ENCODE results near the gene MOB3B.
A peak's percentile ranks its signal among the peaks of the same experiment; 100 is the strongest.

Gene MOB3B

GRCh38 chr9:27369591-27369990, 160.0 kb downstream of the MOB3B start:
- no CpG with 5 or more reads among the region's 5 CpGs for WGBS (ENCODE audit: insufficient coverage, insufficient read length)

GRCh38 chr9:27368316-27368985, 161.2 kb downstream of the MOB3B start:
- Histone ChIP-seq H3K36me3 (ENCODE audit: control insufficient read depth, insufficient read depth, low read length) (no peaks in the 10 kb centered on the region), H3K4me1 (ENCODE audit: control insufficient read depth, insufficient read depth, low read length) (peaks cover 14% of the 10 kb centered on the region)
- WGBS (ENCODE audit: insufficient coverage, insufficient read length) = no CpG with 5 or more reads among the region's 7 CpGs

More at GRCh38 chr9:27369591-27369990, 160.0 kb downstream of the MOB3B start:
- H3K9me3 ChIP-seq (ENCODE audit: control insufficient read depth, insufficient read depth, low read length) = no peaks in the 10 kb centered on the region
- no peak for DNase-seq (ENCODE audit: low read depth, low spot score)
- H3K36me3 ChIP-seq (ENCODE audit: control insufficient read depth, insufficient read depth, low read length) = no peaks in the 10 kb centered on the region
- no peak overlapping the region for H3K4me3 ChIP-seq (ENCODE audit: low read length)
- H3K4me1 ChIP-seq (ENCODE audit: control insufficient read depth, insufficient read depth, low read length) = peaks cover 14% of the 10 kb centered on the region
- peak overlapping the region; percentile 87 for H3K27ac ChIP-seq (ENCODE audit: low read length)
- no peaks in the 10 kb centered on the region for H3K27me3 ChIP-seq (ENCODE audit: control insufficient read depth, insufficient read depth, low read length)

GRCh38 chr9:27367921-27368315, 161.7 kb downstream of the MOB3B start:
- Histone ChIP-seq H3K4me1 (ENCODE audit: control insufficient read depth, insufficient read depth, low read length) (peaks cover 14% of the 10 kb centered on the region), H3K27me3 (ENCODE audit: control insufficient read depth, insufficient read depth, low read length) (no peaks in the 10 kb centered on the region), H3K9me3 (ENCODE audit: control insufficient read depth, insufficient read depth, low read length) (no peaks in the 10 kb centered on the region), H3K27ac (ENCODE audit: low read length) (no peak overlapping the region), H3K4me3 (ENCODE audit: low read length) (no peak overlapping the region), H3K36me3 (ENCODE audit: control insufficient read depth, insufficient read depth, low read length) (no peaks in the 10 kb centered on the region)
- no CpG with 5 or more reads among the region's 3 CpGs for WGBS (ENCODE audit: insufficient coverage, insufficient read length)
- no peak for DNase-seq (ENCODE audit: low read depth, low spot score)

More at GRCh38 chr9:27368316-27368985, 161.2 kb downstream of the MOB3B start:
- Histone ChIP-seq H3K9me3 (ENCODE audit: control insufficient read depth, insufficient read depth, low read length) (no peaks in the 10 kb centered on the region), H3K4me3 (ENCODE audit: low read length) (no peak overlapping the region), H3K27me3 (ENCODE audit: control insufficient read depth, insufficient read depth, low read length) (no peaks in the 10 kb centered on the region), H3K27ac (ENCODE audit: low read length) (no peak overlapping the region)
- DNase-seq (ENCODE audit: low read depth, low spot score) = no peak

- H3K27ac ChIP-seq (ENCODE audit: low read length) = no peak overlapping the region
- no peak for DNase-seq (ENCODE audit: low read depth, low spot score)
- H3K27me3 ChIP-seq (ENCODE audit: control insufficient read depth, insufficient read depth, low read length) = no peaks in the 10 kb centered on the region
- no CpG with 5 or more reads among the region's 6 CpGs for WGBS (ENCODE audit: insufficient coverage, insufficient read length)
- peaks cover 14% of the 10 kb centered on the region for H3K4me1 ChIP-seq (ENCODE audit: control insufficient read depth, insufficient read depth, low read length)
- no peaks in the 10 kb centered on the region for H3K36me3 ChIP-seq (ENCODE audit: control insufficient read depth, insufficient read depth, low read length)
- no peak overlapping the region for H3K4me3 ChIP-seq (ENCODE audit: low read length)
- H3K9me3 ChIP-seq (ENCODE audit: control insufficient read depth, insufficient read depth, low read length) = no peaks in the 10 kb centered on the region
These were observed 162.3 kb downstream of the MOB3B start for GRCh38 chr9:27367175-27367798.

- H3K4me3 ChIP-seq (ENCODE audit: low read length) = no peak overlapping the region
- no peaks in the 10 kb centered on the region for H3K9me3 ChIP-seq (ENCODE audit: control insufficient read depth, insufficient read depth, low read length)
- WGBS (ENCODE audit: insufficient coverage, insufficient read length) = no CpG with 5 or more reads among the region's 6 CpGs
- no peak overlapping the region for H3K27ac ChIP-seq (ENCODE audit: low read length)
- H3K4me1 ChIP-seq (ENCODE audit: control insufficient read depth, insufficient read depth, low read length) = peaks cover 14% of the 10 kb centered on the region
- H3K27me3 ChIP-seq (ENCODE audit: control insufficient read depth, insufficient read depth, low read length) = no peaks in the 10 kb centered on the region
- H3K36me3 ChIP-seq (ENCODE audit: control insufficient read depth, insufficient read depth, low read length) = no peaks in the 10 kb centered on the region
- DNase-seq (ENCODE audit: low read depth, low spot score) = no peak
These were observed 163.8 kb downstream of the MOB3B start for GRCh38 chr9:27365707-27366376.

- DNase-seq (ENCODE audit: low read depth, low spot score) = no peak
- Histone ChIP-seq H3K9me3 (ENCODE audit: control insufficient read depth, insufficient read depth, low read length) (no peaks in the 10 kb centered on the region), H3K4me3 (ENCODE audit: low read length) (no peak overlapping the region), H3K36me3 (ENCODE audit: control insufficient read depth, insufficient read depth, low read length) (no peaks in the 10 kb centered on the region), H3K4me1 (ENCODE audit: control insufficient read depth, insufficient read depth, low read length) (peaks cover 10% of the 10 kb centered on the region), H3K27me3 (ENCODE audit: control insufficient read depth, insufficient read depth, low read length) (no peaks in the 10 kb centered on the region), H3K27ac (ENCODE audit: low read length) (no peak overlapping the region)
- no CpG with 5 or more reads among the region's 5 CpGs for WGBS (ENCODE audit: insufficient coverage, insufficient read length)
These were observed 167.0 kb downstream of the MOB3B start for GRCh38 chr9:27362447-27363210.

- no peak for DNase-seq (ENCODE audit: low read depth, low spot score)
- Histone ChIP-seq H3K4me3 (ENCODE audit: low read length) (no peak overlapping the region), H3K27me3 (ENCODE audit: control insufficient read depth, insufficient read depth, low read length) (no peaks in the 10 kb centered on the region), H3K36me3 (ENCODE audit: control insufficient read depth, insufficient read depth, low read length) (no peaks in the 10 kb centered on the region), H3K27ac (ENCODE audit: low read length) (no peak overlapping the region), H3K9me3 (ENCODE audit: control insufficient read depth, insufficient read depth, low read length) (no peaks in the 10 kb centered on the region), H3K4me1 (ENCODE audit: control insufficient read depth, insufficient read depth, low read length) (peaks cover 4% of the 10 kb centered on the region)
- no CpG with 5 or more reads among the region's 4 CpGs for WGBS (ENCODE audit: insufficient coverage, insufficient read length)
These were observed 168.1 kb downstream of the MOB3B start for GRCh38 chr9:27361492-27361891.

GRCh38 chr9:27359763-27360162, 169.9 kb downstream of the MOB3B start:
- Histone ChIP-seq H3K27me3 (ENCODE audit: control insufficient read depth, insufficient read depth, low read length) (no peaks in the 10 kb centered on the region), H3K36me3 (ENCODE audit: control insufficient read depth, insufficient read depth, low read length) (no peaks in the 10 kb centered on the region), H3K27ac (ENCODE audit: low read length) (no peak overlapping the region), H3K4me3 (ENCODE audit: low read length) (no peak overlapping the region), H3K4me1 (ENCODE audit: control insufficient read depth, insufficient read depth, low read length) (no peaks in the 10 kb centered on the region; the same call in 1 of the 2 replicates), H3K9me3 (ENCODE audit: control insufficient read depth, insufficient read depth, low read length) (no peaks in the 10 kb centered on the region)
- no peak for DNase-seq (ENCODE audit: low read depth, low spot score)
- no CpG with 5 or more reads among the region's 6 CpGs for WGBS (ENCODE audit: insufficient coverage, insufficient read length)

- DNase-seq (ENCODE audit: low read depth, low spot score) = no peak
- Histone ChIP-seq H3K27me3 (ENCODE audit: control insufficient read depth, insufficient read depth, low read length) (no peaks in the 10 kb centered on the region), H3K27ac (ENCODE audit: low read length) (no peak overlapping the region), H3K4me3 (ENCODE audit: low read length) (no peak overlapping the region), H3K9me3 (ENCODE audit: control insufficient read depth, insufficient read depth, low read length) (no peaks in the 10 kb centered on the region), H3K36me3 (ENCODE audit: control insufficient read depth, insufficient read depth, low read length) (no peaks in the 10 kb centered on the region; the same call in 1 of the 2 replicates), H3K4me1 (ENCODE audit: control insufficient read depth, insufficient read depth, low read length) (peaks cover 7% of the 10 kb centered on the region)
These were observed 171.6 kb downstream of the MOB3B start for GRCh38 chr9:27358007-27358406.

GRCh38 chr9:27356446-27356845, 173.2 kb downstream of the MOB3B start:
- WGBS (ENCODE audit: insufficient coverage, insufficient read length) = no CpG with 5 or more reads among the region's 2 CpGs
- H3K36me3 ChIP-seq (ENCODE audit: control insufficient read depth, insufficient read depth, low read length) = no peaks in the 10 kb centered on the region; the same call in 1 of the 2 replicates
- no peak for DNase-seq (ENCODE audit: low read depth, low spot score)
- H3K4me1 ChIP-seq (ENCODE audit: control insufficient read depth, insufficient read depth, low read length) = peaks cover 7% of the 10 kb centered on the region
- no peak overlapping the region for H3K4me3 ChIP-seq (ENCODE audit: low read length)
- H3K27ac ChIP-seq (ENCODE audit: low read length) = no peak overlapping the region
- H3K9me3 ChIP-seq (ENCODE audit: control insufficient read depth, insufficient read depth, low read length) = no peaks in the 10 kb centered on the region
- no peaks in the 10 kb centered on the region for H3K27me3 ChIP-seq (ENCODE audit: control insufficient read depth, insufficient read depth, low read length)

Measured in iPS DF 6.9 (cell line).